ENCODE data around the gene SLC26A1.
"Not testable (repeated sequence)": the region's sequence is repeated elsewhere in the genome, so short reads cannot be mapped to it uniquely, and the experiment has no call there.

SLC26A1 gene

DNA sequence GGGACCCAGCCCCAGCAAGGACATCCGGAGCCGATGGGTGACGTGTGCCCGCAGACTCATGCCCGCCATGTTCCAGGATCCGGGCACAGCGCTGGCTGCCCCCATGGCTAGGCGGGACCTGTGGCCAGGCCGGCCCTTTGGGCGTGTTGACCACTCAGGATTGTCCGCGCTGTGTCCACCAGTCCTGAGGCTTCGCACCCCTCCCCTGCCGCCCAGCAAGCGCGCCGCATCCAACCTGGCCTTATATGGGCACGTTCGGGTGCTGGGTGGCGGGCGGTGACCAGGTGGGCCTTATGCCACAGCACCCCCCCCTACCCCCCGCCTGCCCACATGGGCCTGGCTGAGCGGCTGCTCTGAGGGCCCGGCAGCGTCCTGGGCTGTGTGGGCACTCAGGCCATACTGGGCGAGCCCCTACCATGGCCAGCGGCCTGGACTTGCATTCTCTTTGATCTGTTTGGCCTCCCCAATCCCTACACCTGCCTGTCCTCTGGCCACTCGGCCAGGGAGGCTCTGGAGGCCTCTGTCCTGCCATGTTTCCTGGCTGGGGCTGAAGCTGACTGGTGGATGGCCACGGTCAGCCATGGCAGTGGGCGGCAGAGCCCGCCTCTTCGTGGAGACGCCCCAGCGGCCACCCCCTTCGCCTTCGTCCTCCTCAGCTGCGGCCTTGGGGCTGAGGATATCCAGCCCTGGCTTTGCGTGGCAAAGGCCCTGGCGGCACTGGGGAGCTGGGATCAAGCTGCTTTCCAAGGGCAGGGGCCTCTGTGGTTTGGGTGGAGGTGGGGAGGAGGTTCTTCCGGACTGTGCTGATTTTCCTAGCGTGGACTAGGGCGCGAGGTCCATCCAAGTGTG is 20.2 kb upstream of the SLC26A1 start:
- no peak for FAIRE-seq

DNA sequence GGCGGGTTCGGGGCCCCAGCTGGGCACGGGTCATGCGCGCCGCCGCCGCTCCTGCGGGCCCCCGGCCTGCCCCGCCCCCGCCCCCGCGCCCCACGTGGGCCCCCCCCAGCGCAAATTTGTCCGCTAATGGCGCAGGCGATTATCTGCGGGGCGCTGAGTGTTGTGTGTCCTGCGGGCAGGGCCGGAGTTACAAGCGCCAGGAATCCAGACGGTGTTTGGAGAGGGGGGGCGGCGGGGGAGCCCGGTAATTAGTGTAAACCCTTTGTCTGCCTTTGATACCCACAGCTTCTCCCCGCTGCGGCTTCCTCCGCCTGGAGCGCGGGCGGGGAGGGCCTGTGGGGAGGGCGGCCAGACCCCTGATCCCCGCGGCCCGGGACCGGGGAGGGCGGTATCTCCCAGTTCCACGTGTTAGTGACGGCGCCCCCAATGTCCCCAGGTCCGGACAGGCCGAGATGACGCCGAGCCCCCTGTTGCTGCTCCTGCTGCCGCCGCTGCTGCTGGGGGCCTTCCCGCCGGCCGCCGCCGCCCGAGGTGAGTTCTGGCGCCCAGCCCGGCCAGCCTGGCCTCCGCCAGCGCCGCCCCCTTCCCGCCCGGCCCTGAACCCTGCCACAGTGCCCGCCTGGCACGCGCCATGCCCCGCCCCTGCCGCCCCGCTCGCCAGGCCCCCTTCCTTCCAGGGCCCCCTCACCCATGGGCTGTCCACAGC is 19.0 kb upstream of the SLC26A1 start:
- no peak for FAIRE-seq

DNA sequence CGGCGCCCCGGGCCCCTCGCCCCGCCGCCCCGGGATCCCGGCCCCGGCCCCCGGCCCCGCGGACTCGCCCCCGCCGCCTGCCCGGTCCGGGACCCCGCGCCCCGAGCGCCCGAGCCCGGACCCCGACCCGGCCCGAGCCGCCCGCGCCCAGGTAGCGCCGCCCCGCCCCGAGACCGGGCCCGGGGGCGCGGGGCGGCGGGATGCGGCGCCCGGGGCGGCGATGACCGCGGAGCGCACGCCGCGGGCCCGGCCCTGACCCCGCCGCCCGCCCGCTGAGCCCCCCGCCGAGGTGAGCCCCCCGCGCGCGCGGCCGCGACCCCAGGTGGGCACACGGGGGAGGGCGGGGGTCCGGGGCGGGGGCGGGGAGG is 18.4 kb upstream of the SLC26A1 start:
- FAIRE-seq, result no peak

DNA sequence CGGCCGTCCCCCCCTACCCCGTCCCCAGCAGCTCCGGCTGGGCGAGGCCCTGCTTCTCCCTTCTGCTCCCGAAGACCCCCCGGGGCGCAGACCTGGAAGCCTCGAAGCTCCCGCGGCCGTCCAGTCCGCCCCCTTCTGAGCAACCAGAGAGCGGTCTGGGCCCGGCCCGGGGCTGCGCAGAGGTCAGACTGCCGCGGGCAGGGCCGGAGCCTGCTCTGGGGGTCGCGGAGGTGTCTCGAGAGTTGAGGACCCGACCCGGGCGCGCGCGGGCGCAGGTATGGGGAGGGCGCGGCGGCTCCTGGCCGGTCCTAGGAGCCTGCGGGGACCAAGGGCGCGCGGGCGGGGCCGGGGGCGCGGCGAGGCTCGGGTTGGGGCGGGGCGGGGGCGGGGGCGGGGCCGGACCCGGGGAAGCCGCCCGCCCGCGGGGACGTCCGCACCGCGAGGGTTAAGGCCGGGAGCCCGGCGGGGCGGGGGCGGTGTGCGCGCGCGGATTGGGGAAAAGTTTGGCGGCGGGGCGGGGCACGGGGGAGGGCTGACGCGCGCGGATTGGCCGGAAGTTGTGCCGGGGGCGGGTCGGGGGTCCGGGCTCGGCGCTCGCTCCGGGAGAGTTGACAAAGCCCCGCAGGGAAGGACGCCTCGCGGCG is 17.9 kb upstream of the SLC26A1 start, which contains the start of gene FGFRL1:
TSS of gene FGFRL1 (plus strand) at position 605 of the 644 bp plus-strand sequence. CDS start 860 bp downstream, outside the sequence.
- FAIRE-seq, result no peak

DNA sequence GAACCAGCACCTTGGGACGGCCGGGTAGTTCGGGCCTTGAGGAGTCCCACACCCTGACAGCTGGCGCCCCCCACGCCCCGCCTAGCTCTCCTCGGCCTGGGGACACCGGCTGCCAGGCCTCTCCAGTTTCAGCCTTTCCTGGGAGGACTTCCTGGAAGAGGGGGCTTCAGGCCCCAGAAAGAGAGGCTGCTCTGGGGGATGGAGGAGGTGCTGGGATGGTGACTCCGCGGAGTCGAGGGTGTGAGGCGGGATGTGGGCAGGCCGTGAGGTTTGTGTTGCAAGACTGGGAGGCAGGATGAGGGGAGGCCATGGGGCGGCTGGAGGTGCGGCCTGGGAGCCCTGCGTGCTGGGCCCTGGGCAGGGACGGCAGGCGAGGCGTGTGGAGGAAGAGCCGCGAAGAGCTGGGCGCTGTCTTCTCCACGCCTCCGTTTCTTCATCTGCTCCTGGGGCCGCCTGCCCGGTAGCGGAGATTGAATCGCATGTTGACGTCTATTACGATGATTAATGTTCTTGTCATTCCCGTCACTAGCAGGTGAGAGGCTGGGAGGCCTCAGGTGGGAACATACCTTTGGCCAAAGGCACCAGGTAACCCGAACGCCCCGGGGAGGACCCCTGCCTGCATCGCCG is 17.3 kb upstream of the SLC26A1 start:
- no peak for FAIRE-seq

DNA sequence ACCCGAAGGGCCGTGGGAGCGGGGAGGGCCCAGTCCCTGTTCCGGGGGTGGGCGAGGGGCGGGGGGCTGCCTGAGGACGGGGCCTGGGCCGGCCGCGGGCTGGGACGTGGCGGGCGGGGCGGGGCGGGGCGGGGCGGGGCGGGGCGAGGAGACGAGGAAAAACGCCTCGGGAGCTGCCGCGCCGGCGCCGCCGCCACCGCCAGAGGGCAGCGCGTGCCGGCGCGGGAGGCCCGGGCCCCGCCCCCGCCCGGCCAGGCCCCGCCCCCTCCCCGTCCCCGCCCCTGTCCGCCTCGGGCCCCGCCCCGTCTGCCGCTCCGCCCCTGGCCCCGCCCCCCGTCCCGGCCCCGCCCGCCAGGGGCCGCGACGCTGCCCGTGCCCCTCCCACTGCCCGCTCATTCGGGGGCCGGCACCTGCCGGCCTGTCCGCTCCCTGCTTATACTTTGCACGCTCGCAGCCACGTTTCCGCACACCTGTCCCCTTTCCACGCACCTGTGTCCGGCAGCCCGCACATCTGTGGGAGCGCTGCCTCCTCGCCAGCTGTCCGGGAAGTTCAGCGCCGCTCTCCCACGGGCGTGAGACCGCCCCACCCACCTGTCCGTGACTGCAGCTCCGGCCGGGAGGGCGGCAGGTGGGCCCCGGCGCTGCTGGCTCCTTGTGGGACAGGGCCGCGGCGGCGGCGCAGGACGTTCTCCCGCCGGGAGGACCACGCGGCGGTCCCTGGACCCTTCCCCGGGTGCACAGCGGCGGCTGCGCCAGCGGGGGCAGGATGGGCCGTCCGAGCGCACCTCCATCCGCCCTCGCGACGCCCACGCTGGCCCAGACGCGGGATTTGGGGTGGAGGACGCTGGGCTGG is 16.6 kb upstream of the SLC26A1 start:
- no peak for FAIRE-seq

DNA sequence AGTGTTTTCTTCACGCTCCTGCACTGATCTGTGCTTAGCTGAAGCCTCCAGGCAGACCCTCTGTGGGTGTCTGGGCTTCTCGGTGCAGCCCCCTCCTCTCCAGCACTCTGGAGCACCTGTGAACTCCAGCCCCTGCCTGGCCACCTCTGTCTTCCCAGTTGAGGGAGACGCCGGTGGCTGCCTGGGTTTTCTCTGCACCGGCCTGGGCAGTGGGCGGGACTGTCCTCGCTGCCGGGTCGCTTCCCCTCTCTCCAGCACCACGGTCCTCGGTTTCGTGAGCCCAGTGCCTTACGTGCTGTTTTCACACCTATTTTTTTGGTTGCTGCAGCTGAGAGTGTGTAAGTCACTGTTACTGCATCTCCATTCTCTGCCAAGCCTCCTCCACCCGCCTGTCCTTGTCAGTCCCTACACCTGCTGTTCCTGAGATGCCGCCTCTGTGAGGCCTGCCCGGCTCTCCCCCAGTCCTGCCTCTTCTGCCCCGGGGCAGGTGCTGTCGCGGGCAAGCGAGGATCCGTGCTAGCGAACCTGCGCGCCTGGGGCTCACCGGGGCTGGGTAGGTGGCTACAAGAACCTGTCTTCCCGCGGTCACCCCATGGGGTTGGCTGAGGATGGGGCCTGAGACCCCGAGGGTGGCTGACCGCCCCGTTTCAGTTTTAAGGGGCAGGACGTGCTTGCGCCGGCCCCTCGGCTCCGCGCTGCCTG is 15.8 kb upstream of the SLC26A1 start:
- no peak for FAIRE-seq

DNA sequence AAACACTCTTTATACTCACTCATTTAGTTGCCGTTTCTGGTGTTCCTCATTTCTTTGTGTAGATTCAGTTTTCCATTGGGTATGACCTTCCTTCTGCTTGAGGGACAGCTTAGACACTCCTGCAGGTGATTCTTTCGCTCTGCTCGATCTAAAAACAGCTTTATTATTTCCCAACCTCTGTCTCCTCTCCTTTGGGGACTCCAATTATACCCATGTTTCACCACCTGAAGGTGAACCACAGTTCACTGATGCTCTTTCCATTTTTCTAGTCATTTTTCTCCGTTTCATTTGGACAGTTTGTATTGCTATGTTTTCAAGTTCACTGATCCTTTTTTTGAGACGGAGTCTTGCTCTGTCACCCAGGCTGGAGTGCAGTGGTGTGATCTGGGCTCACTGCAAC is 13.7 kb upstream of the SLC26A1 start:
- FAIRE-seq, result no peak

DNA sequence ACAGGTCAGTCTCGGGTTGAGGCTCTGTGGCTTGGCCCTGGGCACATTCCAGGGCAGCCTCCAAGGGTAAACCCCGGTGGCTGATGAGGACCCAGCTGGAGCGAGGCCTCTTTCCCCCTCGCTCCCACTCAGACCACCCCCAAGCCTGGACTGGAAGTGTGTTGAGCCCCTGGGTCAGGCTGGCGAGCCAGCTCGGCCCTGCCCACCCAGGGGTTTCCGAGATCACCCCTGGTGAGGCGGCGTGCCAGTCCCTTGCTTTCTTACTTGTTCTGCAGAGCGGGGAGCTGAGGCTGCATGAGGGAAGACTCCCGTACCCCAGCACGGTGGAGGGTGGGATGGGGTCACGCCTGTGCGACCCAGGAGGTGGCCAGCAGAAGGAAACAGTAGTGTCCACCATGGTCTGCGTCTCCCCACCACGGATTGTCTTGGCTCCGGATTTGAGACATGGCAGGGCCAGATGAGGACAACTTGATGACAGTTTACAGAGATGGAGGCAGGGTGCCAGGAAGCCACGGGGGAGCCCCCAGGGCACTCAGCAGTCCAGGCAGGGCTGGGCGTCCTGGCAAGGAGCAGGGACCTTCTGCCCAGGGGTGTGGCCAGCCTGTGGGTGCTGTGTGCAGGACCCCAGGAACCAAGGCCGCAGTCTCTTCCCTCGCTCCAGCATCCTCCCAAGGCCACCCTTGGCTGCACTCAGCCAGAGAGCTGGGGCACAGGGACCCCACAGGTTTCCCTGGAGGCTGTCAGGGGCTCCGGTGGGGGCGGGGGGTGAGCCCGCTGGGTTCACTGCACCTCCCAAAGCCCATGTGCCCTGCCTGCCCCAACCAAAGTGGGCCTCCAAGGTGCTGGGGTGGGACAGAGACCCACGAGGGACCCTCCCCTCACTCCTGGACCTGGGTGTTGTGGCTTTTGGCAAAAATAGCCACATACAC is 11.6 kb upstream of the SLC26A1 start:
- no peak for FAIRE-seq

DNA sequence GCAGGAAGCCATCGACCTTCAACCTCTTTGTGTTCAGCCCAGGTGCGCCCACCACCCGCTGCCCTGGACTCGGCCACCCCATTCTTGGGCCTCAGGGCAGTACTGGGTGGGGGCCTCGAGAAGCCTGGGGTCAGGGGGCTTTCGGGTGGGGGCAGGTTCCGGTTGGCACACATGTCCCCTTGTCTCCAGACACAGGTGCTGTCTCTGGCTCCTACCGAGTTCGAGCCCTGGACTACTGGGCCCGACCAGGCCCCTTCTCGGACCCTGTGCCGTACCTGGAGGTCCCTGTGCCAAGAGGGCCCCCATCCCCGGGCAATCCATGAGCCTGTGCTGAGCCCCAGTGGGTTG is 10.8 kb upstream of the SLC26A1 start:
- FAIRE-seq, result no peak

DNA sequence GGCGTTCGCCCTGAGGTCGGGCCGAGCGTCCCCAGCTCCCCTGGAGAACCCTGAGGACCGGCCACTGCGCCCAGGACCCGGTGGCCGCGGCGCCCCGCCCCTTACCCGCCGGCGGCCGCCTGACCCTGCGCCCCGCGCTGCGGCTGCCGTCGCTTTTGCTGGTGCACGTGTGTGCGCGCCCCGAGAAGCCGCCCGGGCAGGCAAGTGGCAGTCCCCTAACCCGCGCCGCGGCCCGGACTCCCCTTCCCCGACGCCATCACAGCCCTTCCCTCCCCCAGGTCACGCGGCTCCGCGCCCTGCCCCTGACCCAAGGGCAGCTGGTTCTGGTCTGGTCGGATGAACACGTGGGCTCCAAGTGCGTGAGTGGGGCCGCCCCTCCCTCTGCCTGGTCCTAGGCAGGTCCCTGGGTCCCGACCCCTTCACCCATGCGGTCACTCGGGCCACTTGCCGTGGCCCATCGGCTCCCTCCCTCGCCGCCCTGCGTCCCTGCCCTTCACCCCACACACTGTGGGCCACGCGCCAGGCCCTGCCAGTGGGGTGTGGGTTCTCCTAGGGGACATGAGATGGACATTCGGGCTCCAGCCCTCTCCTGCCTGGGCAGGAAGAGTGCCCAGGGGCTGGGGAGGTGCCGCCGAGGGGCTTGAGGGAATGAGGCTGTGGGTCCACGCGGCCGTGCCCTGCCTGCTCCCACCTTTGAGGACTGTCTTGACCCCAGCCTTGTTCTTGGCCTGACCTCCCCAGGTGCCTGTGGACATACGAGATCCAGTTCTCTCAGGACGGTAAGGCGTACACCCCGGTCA is 10.3 kb upstream of the SLC26A1 start:
- no peak for FAIRE-seq

DNA sequence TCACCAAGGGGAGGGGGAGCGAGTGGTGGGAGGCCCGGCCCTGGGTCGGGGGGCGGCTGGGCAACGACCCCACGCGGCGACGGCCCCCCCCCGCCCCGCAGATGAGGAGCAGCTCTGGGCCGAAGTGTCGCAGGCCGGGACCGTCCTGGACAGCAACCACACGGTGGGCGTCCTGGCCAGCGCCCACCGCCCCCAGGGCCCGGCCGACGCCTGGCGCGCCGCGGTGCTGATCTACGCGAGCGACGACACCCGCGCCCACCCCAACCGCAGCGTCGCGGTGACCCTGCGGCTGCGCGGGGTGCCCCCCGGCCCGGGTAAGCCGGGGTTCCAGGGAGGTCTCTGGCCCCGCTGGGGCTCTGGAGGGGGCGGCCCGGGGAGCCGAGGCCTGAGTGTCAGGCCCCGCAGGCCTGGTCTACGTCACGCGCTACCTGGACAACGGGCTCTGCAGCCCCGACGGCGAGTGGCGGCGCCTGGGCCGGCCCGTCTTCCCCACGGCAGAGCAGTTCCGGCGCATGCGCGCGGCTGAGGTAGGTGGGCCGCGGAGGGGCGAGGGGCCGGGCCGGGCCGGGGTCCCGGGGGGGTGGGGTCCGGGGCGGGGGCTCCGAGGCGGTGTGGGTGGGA is 9.5 kb upstream of the SLC26A1 start:
- no peak for FAIRE-seq

DNA sequence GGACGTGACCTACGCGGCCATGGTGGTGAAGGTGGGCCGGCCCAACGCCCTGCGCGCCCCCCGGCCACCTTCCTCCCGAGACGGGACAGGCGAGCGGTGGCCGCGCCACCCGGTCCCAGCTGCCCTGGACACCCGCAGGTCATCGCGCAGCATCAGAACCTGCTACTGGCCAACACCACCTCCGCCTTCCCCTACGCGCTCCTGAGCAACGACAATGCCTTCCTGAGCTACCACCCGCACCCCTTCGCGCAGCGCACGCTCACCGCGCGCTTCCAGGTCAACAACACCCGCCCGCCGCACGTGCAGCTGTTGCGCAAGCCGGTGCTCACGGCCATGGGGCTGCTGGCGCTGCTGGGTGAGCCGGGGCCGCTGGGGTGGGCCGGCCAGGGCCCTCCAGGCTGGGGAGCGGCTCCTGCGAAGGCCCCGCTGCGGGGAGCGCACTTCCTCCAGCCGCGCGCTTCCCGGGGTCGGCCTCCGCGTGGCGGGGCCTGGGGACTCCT is 9.0 kb upstream of the SLC26A1 start:
- no peak for FAIRE-seq

DNA sequence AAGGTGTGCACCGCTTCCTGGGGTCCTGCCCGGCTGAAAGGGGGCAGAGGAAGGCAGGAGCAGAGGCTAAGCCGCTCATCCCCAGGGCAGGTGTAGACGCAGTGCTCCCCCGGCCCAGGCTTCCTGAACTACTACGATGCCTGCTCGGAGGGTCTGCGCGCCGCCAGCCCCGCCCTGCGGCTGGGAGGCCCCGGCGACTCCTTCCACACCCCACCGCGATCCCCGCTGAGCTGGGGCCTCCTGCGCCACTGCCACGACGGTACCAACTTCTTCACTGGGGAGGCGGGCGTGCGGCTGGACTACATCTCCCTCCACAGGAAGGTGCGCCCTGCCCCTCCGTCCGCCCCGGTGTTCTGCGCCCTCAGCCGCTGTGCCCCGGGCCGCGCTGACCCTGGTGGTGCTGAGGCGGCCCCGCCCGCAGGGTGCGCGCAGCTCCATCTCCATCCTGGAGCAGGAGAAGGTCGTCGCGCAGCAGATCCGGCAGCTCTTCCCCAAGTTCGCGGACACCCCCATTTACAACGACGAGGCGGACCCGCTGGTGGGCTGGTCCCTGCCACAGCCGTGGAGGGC is 8.4 kb upstream of the SLC26A1 start:
- FAIRE-seq, result no peak

DNA sequence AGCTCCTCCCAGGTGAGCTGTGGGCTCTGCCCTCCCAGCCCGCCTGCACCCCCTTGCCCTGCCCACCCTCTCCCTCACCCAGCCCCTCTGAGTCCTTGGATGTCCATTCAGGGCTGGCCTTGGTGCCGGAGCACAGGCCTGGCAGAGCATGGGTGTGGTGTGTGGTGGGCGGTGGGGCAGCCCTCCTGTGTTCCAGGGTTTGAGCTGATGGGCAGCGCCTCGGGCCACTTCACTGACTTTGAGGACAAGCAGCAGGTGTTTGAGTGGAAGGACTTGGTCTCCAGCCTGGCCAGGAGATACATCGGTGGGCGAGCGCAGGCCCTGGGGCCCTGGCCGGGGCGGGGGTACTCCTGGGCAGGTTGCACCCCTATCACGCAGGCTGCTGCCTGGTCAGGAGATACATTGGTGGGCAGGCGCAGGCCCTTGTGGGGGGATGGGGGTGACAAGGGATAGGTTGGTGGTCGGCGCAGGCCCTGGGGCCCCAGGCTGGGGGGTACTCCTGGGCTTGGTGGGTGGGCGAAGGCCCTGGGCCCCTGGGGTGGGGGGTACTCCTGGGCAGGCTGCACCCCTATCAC is 7.6 kb upstream of the SLC26A1 start:
- no peak for FAIRE-seq

DNA sequence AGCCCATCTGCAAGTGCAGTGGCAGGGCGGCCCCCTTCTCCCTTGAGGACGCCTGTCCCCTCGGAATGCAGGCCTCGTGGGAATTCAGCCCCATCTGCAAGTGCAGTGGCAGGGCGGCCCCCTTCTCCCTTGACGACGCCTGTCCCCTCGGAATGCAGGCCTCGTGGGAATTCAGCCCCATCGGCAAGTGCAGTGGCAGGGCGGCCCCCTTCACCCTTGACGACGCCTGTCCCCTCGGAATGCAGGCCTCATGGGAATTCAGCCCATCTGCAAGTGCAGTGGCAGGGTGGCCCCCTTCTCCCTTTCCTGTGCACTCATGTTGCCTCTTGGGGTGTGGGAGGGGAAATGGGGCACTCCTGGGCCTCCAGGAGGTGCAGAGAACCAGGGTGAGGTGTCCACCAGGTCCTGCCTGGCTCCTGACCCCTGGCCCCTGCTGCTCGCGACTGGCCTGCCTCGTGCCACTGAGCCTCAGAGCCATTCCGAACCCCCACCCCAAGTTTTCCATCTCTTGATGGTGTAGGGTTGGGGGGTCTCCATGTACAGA is 6.8 kb upstream of the SLC26A1 start:
- no peak for FAIRE-seq

DNA sequence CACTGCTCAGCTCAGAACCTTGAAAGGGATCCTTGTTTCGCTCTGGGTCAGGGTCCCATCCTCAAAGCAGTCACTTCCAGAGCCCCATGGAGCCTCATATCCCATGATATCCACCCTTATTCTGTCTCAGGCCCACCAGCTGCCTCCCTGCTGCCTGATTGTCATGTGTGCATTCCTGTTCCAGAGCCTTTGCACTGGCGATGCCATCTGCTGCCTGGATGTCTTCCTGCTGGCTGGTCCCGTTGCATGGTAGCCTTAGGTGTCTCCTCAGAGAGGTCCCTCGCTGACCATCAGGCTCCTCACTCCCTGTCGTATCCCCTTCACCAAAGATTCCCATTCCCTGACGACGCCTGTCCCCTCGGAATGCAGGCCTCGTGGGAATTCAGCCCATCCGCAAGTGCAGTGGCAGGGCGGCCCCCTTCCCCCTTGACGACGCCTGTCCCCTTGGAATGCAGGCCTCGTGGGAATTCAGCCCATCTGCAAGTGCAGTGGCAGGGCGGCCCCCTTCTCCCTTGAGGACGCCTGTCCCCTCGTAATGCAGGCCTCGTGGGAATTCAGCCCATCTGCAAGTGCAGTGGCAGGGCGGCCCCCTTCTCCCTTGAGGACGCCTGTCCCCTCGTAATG is 6.1 kb upstream of the SLC26A1 start:
- FAIRE-seq, result not testable (repeated sequence)
